HG03135 (cell line): ENCODE data around the gene TBRG1.
"Not testable (repeated sequence)": the region's sequence is repeated elsewhere in the genome, so short reads cannot be mapped to it uniquely, and the experiment has no call there.

Experiments used
- ATAC-seq: cut with Tn5 transposase; IDR thresholded peaks from one replicate; pipeline ENCODE4 v1.9.1; 2021; ENCODE audit warnings: mild to moderate bottlenecking, moderate library complexity; ENCODE audit not compliant: unreplicated experiment

Gene TBRG1, protein sequence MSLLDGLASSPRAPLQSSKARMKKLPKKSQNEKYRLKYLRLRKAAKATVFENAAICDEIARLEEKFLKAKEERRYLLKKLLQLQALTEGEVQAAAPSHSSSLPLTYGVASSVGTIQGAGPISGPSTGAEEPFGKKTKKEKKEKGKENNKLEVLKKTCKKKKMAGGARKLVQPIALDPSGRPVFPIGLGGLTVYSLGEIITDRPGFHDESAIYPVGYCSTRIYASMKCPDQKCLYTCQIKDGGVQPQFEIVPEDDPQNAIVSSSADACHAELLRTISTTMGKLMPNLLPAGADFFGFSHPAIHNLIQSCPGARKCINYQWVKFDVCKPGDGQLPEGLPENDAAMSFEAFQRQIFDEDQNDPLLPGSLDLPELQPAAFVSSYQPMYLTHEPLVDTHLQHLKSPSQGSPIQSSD

DNA sequence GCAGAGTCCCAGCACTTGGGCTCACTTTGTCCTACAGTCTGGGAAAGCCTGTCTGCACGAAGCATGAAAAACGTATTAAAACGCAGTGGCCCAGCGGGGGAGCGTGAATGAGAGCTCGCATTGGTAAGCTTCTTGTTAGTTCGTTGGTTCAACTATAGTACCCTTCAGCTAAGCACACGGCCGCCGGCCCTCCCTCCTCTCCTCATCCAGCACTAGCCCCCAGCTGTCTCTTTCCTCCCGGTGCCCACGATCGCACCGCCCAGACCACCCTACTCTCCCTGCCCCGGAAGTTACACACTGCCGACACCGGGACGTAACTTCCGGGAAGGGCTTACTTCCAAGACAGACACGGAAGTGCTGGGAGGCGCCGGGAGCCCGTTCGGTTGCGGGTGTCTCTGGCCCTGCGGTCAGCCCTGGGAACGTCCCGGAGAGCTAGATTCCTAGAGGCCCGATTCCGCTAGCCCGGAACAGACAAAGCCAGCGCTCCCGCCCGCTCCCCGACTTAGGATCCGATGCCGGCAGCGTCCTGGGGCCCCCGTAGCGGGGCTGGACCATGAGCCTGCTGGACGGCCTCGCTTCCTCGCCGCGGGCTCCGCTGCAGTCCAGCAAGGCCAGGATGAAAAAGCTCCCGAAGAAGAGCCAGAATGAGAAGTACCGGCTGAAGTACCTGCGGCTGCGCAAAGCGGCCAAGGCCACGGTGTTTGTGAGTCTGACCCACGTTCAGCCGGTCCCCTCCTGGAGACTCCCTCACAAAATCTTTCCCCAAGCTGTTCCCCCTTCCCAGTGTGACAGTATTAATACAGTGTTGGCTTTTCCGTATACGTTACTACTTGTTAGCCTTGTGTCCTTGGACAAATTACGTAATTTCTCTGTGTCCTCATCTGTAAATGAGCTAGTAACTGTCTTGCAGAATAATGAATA is at the start of gene TBRG1:
TBRG1 (plus strand) TSS at position 334 of the 921 bp plus-strand sequence; CDS start at position 554, 220 bp downstream.
- ATAC-seq, result peak; percentile 97

DNA sequence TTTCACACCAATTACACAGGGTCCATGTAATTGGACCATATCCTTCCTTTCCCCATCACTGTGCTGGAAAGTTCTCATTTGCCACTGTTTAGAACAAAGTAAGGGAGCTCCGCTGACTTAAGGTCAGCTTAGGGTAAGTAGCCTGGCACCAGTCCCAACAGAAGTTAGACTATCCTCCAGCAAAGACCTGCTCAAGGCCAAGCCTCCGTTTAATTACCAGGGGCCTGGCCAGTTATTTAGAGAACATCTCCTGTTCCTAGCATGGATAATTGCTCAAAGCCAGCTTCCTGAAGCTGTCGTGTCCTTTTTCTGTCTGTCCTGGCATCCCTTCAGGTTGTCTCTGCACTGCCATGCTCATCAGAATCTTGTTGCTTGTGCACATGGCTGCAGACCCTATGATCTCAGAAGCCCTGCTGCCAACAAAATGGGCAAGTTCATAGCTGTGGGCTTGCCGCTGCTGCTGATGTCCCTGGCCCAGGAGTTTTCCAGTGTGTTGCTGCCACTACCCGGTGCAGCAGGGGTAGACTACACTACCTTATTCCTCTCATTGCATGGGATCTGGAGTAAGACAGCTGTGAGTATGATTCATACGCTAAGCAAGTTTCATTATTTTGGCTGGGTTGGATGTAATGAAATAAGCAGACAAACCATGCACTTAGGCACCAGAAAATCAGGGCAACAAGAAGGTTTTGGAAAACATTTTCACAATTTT is 44.8 kb upstream of the TBRG1 start:
- no peak for ATAC-seq

DNA sequence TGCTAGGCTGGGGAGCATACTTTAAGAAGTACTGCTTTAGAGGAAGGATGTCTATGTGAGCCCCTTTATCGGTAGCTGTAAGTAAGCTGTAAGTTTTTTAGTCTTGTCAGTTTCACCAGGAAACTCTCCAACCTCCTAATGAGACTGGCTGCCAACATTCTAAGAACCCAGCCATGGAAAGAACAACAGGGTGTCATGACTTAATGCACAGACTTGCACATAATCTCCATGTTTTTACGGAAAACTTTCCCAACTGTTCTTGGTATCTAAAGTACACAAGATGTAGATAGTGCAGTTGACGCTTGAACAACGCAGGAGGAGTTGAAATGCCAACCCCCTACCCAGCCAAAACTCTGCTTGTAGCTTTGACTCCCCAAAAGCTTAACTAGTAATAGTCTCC is 43.9 kb upstream of the TBRG1 start:
- ATAC-seq, result no peak

DNA sequence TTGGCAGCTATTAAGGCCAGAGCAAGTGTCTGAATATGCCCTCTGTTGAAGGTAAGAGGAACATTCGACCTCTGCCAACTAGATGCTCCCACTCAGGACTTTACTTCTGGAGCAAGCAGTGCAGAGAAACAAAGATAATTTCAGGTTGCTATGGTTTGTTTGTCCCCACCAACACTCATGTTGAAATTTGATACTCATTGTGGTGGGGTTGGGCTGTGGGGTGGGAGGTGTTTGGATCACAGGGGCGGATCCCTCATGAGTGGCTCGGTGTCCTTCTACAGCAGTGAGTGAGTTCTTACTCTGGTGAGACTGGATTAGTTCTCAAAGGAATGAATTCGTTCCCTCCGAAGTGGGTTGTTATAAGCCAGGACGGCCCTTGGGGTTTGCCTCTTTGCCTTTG is 40.8 kb upstream of the TBRG1 start:
- ATAC-seq, result no peak

DNA sequence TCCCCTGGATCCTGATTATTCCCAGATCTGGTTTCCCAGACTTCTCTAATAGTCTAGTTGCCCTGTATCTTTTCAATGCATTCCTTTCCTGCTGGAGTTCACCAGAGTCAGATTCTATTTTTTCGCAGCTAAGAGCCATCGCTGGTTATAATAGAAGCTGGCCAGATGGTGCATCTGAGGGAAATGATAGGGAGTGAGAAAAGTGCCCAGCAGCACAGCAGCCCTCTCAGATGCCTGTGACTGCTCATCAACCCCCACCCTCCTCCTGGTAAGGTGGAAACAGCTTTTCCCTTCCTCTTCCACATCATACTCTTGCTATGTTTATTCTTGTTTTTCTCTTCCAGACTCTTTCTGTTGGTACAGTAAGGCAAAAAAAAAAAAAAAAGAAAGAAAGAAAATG is 40.1 kb upstream of the TBRG1 start:
- ATAC-seq, result no peak

DNA sequence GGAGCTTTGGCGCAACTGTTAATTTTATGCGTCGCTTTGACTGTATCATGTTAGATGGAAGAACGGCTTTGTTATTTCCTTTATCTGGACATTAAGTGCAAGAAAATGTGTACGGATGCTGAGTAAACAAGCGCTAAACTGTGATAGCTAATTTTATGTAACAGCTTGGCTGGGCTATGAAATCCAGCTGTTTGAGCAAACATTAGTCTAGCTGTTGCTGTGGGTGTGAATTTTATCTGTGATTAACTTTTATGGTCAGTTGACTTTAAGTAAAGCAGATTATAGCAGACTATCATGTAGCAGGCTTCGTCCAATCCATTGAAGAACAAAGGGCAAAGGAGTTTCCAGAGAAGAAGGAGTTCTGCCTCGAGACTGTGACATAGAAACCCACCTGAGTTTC is 38.9 kb upstream of the TBRG1 start:
- ATAC-seq, result no peak

DNA sequence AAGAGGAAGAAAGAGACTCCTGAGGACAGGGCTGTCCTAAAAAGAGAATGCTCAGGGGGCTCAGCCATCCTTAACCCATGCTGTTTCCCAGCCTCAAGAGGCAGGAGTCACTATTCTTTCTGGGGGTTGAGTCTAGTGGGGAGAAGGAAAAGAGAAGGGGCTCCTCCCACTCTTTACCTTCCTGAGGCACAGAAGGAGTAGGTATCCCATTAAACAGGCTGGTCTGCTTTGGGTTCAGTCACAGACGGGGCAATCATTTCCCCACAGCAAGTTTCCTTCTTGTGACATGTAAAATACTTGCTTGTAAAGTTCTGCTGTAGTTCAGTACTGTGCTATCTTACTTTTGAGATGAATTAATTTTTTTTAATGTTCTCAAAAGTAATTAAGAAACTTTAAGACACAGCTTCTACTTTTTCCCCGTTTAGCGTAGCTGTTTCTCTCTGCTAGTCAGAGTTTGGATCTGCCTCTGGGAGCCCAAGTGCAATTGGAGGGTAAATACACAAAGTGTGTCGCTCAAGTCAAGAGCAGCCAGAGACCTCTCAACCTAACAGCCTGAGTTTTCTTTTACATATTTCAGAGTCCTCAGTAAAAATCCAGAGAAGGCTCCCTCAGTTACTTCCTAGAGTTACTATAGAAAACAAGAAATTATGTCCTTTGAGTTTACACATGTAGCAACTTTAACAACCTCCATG is 37.8 kb upstream of the TBRG1 start:
- no peak for ATAC-seq

DNA sequence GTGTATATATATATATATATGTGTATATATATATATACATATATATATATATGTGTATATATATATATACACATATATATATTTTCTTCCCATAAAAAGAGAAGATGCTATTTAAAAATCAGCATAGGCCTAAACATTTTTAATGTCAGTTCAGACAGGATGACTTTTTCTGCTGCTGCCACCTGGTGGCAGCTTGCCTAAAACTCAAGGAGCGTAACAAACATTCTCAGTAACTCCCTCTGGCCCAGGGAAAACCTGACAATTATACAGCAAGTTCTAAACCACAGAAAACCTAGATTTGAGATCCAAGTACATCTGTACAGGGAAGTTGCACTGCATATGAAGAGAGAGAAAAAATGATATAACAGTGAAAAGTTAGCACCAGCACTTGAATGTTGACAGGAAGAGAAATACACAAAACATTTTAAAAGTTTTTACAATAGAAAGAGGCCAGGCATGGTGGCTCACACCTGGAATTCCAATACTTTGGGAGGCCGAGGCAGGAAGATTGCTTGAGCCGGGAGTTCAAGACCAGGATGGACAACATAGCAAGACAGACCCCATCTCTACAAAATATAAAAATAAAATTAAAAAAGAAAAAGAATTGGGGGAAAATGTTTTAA is 36.3 kb upstream of the TBRG1 start:
- ATAC-seq, result no peak

DNA sequence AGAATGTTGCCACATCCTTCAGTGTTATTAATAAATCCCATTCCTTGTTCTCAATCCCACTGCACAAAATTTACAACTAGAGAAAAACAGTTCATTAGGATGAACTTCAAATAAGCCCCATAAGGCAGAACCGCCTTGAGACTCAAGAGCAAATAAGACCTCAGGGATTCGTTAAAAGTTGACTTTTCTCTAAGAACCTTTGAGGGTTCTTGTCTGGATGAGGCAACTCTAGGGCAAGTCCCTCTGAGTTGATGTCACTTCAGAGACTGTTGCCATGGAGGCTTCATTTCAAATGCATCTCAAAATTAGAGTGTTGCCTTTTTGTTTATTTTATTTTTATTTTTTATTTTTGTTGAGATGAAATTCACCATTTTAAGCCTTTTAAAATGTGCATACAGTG is 31.2 kb upstream of the TBRG1 start:
- no peak for ATAC-seq

DNA sequence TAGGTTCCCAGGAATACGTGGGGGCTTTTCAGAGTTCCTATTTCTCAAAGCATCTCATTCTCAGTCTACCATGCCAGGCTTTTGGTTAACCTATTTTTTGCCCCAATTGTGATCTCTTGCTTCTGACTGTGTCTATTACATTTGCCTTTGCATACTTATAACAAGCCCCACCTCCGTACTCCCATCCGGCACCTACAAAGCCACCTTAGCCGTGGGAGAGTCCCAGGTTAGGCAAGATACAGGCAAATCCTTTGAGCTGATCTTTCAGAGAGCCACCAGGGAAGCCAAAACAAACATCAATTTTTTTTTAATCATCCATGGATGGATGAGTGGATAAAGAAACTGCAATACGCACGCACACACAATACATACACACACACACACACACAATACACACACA is 30.0 kb upstream of the TBRG1 start:
- no peak for ATAC-seq

DNA sequence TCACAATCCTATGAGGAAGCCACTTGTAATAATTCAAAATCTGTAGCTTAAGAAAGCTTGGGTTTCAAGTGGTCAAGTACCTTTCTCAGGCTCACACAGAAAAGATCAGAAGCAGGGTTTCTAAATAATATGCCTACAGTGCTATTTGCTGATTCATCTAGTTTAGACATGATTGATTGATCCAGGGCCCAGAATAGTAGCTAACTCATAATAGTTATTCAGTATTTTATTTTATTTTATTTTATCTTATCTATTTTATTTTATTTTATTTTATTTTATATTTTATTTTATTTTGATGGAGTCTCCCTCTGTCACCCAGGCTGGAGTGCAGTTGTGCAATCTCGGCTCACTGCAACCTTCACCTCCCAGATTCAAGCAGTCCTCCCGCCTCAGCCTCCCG is 27.4 kb upstream of the TBRG1 start:
- no peak for ATAC-seq

DNA sequence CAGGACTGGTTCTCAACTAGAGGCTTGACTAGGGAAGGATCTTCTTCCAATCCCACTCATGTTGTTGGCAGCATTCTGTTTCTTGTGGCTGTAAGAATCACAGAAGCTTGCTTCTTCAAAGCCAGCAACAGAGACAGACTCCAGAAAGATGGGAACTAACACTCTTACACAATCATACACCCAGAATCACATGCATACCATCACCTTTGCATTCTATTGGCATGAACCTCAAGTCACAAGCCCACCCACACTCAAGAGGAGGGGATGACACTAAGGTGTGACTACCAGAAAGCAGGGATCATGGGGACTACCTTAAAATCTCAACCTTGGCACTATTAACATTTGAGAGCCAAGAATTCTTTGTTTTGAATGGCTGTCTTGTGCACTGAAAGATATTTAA is 25.0 kb upstream of the TBRG1 start:
- ATAC-seq, result no peak

DNA sequence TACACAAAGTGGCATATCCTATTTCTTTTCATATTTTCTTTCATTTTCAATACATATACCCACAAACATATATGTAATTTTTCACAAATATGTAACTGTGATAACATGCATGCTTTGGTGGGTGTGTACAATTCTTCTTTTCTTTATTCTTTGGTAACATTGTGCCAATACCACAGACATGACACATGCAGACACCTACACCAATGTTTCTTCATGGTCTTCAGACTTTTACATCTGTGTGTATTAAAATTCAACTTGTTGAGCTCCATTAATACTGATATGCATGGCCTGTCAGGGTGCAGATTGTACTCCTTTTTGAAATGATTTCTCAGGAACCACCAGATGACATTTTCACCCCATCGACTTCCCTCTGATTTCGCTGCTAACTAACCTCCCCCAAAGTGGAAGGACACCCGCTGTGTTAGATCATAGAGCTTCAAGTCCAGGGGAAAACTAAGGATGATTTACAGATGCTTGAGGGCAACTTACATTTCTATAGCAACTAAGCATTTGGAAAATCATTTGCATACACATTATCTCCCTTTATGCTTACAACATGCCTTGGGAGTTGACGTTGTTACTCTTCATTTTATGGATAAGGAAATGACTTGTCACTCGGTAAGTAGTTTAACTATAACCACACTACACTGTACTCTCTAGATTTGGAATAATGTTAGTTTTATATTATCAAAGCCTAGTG is 21.9 kb upstream of the TBRG1 start:
- no peak for ATAC-seq

DNA sequence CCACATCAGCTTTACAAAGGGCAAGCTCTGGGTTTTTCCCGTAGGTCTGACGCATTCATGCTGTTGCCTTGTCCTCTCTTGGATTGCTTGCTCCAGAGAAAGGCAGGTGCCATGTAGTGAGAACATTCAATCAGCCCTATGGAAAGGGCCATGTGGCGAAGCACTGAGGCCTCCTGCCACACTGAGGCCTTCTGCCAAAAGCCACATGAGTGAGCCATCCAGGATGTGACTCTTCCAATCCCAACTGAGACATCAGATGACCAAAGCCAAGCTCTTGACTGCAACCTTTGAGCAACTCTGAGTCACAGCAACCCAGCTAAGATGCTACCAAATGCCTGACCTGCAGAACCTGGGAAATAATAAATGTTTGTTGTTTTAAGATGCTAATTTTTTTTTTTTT is 20.5 kb upstream of the TBRG1 start:
- no peak for ATAC-seq

DNA sequence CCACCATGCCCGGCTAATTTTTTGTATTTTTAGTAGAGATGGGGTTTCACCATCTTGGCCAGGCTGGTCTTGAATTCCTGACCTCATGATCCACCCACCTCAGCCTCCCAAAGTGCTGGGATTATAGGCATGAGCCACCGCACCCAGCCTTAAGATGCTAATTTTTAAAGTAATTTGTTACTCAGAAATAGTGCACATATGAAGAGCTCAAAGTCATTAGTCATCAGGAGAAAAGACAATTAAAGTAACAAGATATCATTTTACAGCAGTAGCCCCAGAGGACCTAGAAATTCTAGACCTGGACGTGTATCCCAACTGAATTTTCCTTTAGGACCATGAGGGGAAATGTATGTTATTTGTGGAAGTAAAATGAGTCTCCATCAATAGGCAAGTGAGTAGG is 19.9 kb upstream of the TBRG1 start:
- ATAC-seq, result not testable (repeated sequence)

DNA sequence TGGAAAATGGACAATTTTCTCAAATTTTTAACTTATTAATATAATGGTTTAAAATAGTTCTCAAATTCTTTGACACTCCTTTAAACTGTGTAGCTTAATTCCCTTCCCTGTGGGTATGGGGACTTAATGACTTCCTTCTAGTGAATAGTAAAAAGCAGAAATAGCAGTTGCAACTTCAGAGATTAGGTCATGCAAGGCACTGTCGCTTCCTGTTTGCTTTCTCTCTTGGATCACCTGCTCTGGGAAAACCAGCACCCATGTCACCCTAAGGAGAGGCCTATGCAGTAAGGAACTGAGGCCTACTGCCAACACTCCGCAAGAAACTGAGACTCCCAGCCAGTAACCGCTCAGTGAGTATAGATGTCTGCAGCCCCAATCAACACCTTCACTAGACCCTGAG is 16.9 kb upstream of the TBRG1 start:
- no peak for ATAC-seq

DNA sequence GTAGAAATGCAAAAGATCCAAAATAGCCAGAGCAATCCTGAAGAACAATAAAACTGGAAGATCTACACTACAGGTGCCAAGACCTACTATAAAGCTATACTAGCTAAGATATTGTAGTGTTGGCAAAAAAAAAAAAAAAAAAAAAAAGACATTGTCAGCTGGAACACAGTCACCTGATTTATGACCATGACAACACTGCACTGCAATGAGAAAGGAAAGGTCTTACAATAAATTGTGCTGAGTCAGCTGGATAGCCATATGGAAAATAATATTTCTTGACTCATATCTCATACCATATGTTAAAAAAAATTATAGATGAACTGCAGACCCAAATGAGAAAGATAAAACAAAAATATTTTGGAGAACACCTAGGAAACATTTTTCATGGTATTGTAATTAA is 14.5 kb upstream of the TBRG1 start:
- ATAC-seq, result no peak

DNA sequence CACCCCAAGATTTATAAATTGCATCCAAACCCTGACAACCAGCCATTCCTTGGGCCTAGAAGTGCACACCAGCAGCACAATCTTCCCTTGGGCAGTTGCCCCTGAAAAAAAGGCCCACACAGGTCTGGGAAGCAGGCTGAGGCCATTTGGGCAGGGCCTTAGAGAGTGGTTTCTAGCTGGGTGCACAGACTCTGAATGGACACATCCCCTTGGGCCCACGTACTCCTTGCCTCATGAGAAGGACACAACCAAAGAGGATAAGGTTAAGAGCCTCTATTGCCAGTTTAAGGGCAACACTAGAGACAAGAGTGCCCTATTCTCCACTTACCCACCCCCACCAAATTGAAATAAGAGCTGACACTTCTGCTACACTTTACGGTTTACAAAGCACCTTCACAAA is 12.4 kb upstream of the TBRG1 start:
- no peak for ATAC-seq

DNA sequence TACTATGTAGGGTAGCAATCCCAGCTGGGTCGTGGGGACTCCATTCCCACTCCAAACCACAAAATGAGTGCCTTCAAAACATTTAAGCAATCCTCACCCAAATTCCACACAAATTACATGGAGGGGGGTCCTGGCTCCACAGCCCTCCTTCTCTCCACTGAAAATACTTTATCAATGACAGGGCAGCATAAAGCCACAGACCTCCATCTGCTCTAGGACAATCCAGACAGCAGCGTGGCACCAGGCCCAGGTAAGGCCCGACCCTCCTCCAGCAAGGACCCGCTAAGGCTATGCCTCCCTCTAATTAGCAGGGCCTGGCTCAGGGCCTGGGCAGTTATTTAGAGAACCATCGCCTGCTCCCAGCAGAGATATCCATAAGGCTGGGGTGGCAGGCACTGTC is 11.6 kb upstream of the TBRG1 start, which contains the start of gene PANX3:
PANX3 (plus strand) TSS at position 365 of the 400 bp plus-strand sequence. CDS start 129 bp downstream, outside the sequence.
- no peak for ATAC-seq

DNA sequence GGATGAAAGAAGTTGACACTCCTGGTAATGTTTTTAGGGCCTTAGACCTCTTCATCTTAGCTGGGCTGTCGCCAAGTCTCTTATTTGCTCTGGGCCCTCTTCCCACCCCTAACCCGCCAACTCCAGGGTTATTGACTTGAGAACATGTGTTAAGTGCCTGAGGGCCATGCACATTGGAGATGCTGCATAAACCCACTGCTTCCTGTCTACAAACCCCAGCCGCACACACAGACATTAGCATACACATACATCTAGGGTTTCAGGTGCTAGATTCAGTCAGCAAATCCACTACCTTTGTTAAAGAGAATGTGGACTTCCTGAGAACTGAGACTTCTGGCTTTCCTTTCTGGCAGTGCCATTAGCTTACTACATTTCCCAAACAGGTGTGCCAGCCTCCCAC is 10.6 kb upstream of the TBRG1 start:
- no peak for ATAC-seq
